Keratinocyte (primary cell): ENCODE data around the gene DTYMK. TPM values are rescaled to one million over a fixed set of nuclear protein-coding genes. Genes with fewer than 3 reads are reported as not detected.

Experiments
- DNase-seq: peaks from one replicate; pipeline ENCODE4 v3.0.0-alpha.2; 2011; ENCODE audit warnings: low read depth, missing footprints, low spot score
- FAIRE-seq: peaks from 2 replicates; lab custom pipeline; 2011; peaks lifted over from hg19 to GRCh38; lab: Jason Lieb, UNC
- H2AFZ ChIP-seq: 2 replicates; pipeline ENCODE4 v1.6.0; 2012; ENCODE audit warnings: low read length, control low read depth, inconsistent platforms; ENCODE audit not compliant: control insufficient read depth
- H3K27ac ChIP-seq: 2 replicates; pipeline ENCODE4 v1.5.1; 2011; ENCODE audit warnings: low read length; ENCODE audit not compliant: control insufficient read depth, insufficient read depth
- H3K27me3 ChIP-seq: 3 replicates; pipeline ENCODE4 v1.6.0; 2011; ENCODE audit warnings: low read length; ENCODE audit not compliant: control insufficient read depth, insufficient read depth; ENCODE audit errors: extremely low read depth
- H3K36me3 ChIP-seq, 2 experiments: 2 replicates in 1 of 2; 3 replicates in 1 of 2; pipeline ENCODE4 v1.5.1; 2011; ENCODE audit warnings: low read length in 2 of 2, mild to moderate bottlenecking in 1 of 2; ENCODE audit not compliant: control insufficient read depth in 2 of 2, insufficient read depth in 2 of 2; ENCODE audit errors: extremely low read depth in 1 of 2
- H3K4me1 ChIP-seq: 3 replicates; pipeline ENCODE4 v1.5.1; 2011; ENCODE audit warnings: low read length; ENCODE audit not compliant: control insufficient read depth, insufficient read depth; ENCODE audit errors: extremely low read depth
- H3K4me2 ChIP-seq: 3 replicates; pipeline ENCODE4 v1.6.0; 2011; ENCODE audit warnings: low read depth, low read length; ENCODE audit not compliant: control insufficient read depth, insufficient read depth; ENCODE audit errors: extremely low read depth
- H3K4me3 ChIP-seq, 3 experiments: fragments of 200-600 bp in 1 of 3; sonication (generic) in 1 of 3; 2 replicates in 2 of 3; 3 replicates in 1 of 3; pipeline ENCODE4 v1.5.1; 2011 to 2016; ENCODE audit warnings: low read length in 3 of 3, mild to moderate bottlenecking in 3 of 3, control low read depth in 2 of 3, inconsistent platforms in 1 of 3, low read depth in 1 of 3, mixed read lengths in 1 of 3, mixed run types in 1 of 3, moderate library complexity in 1 of 3; ENCODE audit not compliant: control insufficient read depth in 2 of 3, insufficient read depth in 2 of 3; ENCODE audit errors: extremely low read depth in 1 of 3
- H3K79me2 ChIP-seq: 2 replicates; pipeline ENCODE4 v1.6.0; 2012; ENCODE audit warnings: low read length; ENCODE audit not compliant: control insufficient read depth, insufficient read depth
- H3K9ac ChIP-seq: 3 replicates; pipeline ENCODE4 v1.6.0; 2011; ENCODE audit warnings: low read length; ENCODE audit not compliant: control insufficient read depth, insufficient read depth; ENCODE audit errors: extremely low read depth
- H3K9me1 ChIP-seq: 3 replicates; pipeline ENCODE4 v1.6.0; 2011; ENCODE audit warnings: low read length; ENCODE audit not compliant: control insufficient read depth, insufficient read depth; ENCODE audit errors: extremely low read depth
- H3K9me3 ChIP-seq: 2 replicates; pipeline ENCODE4 v1.5.1; 2012; ENCODE audit warnings: low read depth, low read length; ENCODE audit not compliant: control insufficient read depth
- H4K20me1 ChIP-seq: 3 replicates; pipeline ENCODE4 v1.6.0; 2011; ENCODE audit warnings: low read length; ENCODE audit not compliant: control insufficient read depth, insufficient read depth; ENCODE audit errors: extremely low read depth
- EZH2 ChIP-seq: IDR thresholded peaks from one replicate; pipeline ENCODE4 v1.6.1; 2012; ENCODE audit warnings: inconsistent platforms, mild to moderate bottlenecking, low read length, moderate library complexity
- dilution Hi-C: fragments of 300-500 bp; cut with MboI; formaldehyde crosslinking; loops from one replicate; pipeline ENCODE4 v1.7.0; 2020; ENCODE audit warnings: low sequenced_read_pairs; ENCODE audit not compliant: extremely low pct_ligation_motif_present
- polyA plus RNA-seq, 5 experiments: library from polyadenylated mRNA; depleted of rRNA in 3 of 5; stranded (reverse) in 3 of 5; stranded (forward) in 1 of 5; unstranded in 1 of 5; fragments of >200 nt; gene quantifications; 1 replicate in 1 of 5; 2 replicates in 3 of 5; 3 replicates in 1 of 5; pipeline versions ENCODE4 v1.2.1 to v1.2.3, GENCODE V29; 2011 to 2012; ENCODE audit warnings: missing spikeins in 2 of 5, low read depth in 1 of 5, low replicate concordance in 1 of 5
- TF ChIP-seq, protein P1 (sequence below), 3 experiments: IDR thresholded peaks in 1 of 3; conservative IDR thresholded peaks in 1 of 3; optimal IDR thresholded peaks in 1 of 3; 2 replicates in 2 of 3; 3 replicates in 1 of 3; pipeline versions ENCODE3 to v1.5.1; 2011; ENCODE audit warnings: low read length in 3 of 3, mild to moderate bottlenecking in 3 of 3, moderate library complexity in 2 of 3, control low read depth in 1 of 3, inconsistent platforms in 1 of 3; ENCODE audit not compliant: insufficient read depth in 2 of 3; ENCODE audit errors: extremely low read depth in 1 of 3

Gene DTYMK
- polyA plus RNA-seq, 1 donor (not counting 4 experiments of a cell fraction or from before 2014, with no cell fraction given), result 31.6 TPM

DNA sequence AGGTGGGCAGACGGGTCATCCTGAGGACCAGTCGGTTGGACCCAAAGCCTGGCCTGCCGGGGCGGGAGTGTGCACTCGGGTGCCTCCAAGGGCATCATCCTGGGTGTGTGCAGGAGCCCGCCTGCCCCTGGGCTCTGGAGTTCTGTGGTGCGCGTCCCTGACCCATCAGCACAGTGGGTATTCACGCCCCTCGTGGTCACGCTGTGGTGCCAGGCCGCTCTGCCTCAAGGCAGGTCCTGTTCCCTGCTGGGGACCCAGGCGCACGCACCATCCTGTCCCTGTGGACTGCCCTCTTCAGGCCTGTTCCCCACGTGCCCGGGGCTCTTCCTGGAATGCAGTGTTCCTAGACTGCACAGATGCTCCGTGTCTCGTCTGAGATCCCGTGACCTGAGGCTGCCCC lies 33.5 kb upstream of the DTYMK start:
- Histone ChIP-seq H3K36me3 (peaks cover 8 to 17% of the 10 kb centered on the region in 2 experiments), H3K9me1 (no peaks in the 10 kb centered on the region), H4K20me1 (no peaks in the 10 kb centered on the region), H2AFZ (no peak overlapping the region), H3K9me3 (no peaks in the 10 kb centered on the region), H3K9ac (no peak overlapping the region), H3K27me3 (no peaks in the 10 kb centered on the region), H3K79me2 (no peaks in the 10 kb centered on the region), H3K4me3 (no peak overlapping the region), H3K27ac (no peak overlapping the region), H3K4me2 (no peak overlapping the region), H3K4me1 (no peaks in the 10 kb centered on the region)
- FAIRE-seq (no peak), DNase-seq (no peak)
- TF ChIP-seq, protein P1, sequence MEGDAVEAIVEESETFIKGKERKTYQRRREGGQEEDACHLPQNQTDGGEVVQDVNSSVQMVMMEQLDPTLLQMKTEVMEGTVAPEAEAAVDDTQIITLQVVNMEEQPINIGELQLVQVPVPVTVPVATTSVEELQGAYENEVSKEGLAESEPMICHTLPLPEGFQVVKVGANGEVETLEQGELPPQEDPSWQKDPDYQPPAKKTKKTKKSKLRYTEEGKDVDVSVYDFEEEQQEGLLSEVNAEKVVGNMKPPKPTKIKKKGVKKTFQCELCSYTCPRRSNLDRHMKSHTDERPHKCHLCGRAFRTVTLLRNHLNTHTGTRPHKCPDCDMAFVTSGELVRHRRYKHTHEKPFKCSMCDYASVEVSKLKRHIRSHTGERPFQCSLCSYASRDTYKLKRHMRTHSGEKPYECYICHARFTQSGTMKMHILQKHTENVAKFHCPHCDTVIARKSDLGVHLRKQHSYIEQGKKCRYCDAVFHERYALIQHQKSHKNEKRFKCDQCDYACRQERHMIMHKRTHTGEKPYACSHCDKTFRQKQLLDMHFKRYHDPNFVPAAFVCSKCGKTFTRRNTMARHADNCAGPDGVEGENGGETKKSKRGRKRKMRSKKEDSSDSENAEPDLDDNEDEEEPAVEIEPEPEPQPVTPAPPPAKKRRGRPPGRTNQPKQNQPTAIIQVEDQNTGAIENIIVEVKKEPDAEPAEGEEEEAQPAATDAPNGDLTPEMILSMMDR (optimal IDR thresholded peaks at IDR 0.05 in 1 of 3, IDR thresholded peaks at IDR 0.05 in 1 of 3, conservative IDR thresholded peaks at IDR 0.05 in 1 of 3; ENCODE audit: extremely low read depth in 1 of 3, insufficient read depth in 2 of 3, low read length in 3 of 3), result no peak
- TF ChIP-seq EZH2, result no peak
- dilution Hi-C loops, result no loop called here

GRCh38 chr2:241719093-241719492 lies 32.5 kb upstream of the DTYMK start:
- TF ChIP-seq, protein P1 (optimal IDR thresholded peaks at IDR 0.05 in 1 of 3, IDR thresholded peaks at IDR 0.05 in 1 of 3, conservative IDR thresholded peaks at IDR 0.05 in 1 of 3; ENCODE audit: extremely low read depth in 1 of 3, insufficient read depth in 2 of 3, low read length in 3 of 3), result no peak
- TF ChIP-seq EZH2, result no peak
- H3K27me3 ChIP-seq, result no peaks in the 10 kb centered on the region
- no peaks in the 10 kb centered on the region for H3K4me1 ChIP-seq
- no peak overlapping the region for H3K4me2 ChIP-seq
- H3K27ac ChIP-seq, result no peak overlapping the region
- H4K20me1 ChIP-seq, result no peaks in the 10 kb centered on the region
- H3K36me3 ChIP-seq, result peaks cover 8 to 20% of the 10 kb centered on the region in 2 experiments
- dilution Hi-C loops, result no loop called here
- no peak overlapping the region for H3K4me3 ChIP-seq
- no peaks in the 10 kb centered on the region for H3K79me2 ChIP-seq
- no peak overlapping the region for H3K9ac ChIP-seq
- H3K9me1 ChIP-seq, result no peaks in the 10 kb centered on the region
- no peak for FAIRE-seq
- H3K9me3 ChIP-seq, result no peaks in the 10 kb centered on the region
- DNase-seq, result no peak
- H2AFZ ChIP-seq, result no peak overlapping the region
